ENCODE measurements around the gene MPDU1. TPM values are rescaled to one million over a fixed set of nuclear protein-coding genes. Genes with fewer than 3 reads are reported as not detected.

Gene MPDU1
- total RNA-seq, 1 experiment from 2014 or later = 50.9 TPM

- no peaks in the 10 kb centered on the region for H3K36me3 ChIP-seq (ENCODE audit: control insufficient read depth in 1 of 2, insufficient read depth in 2 of 2, low read length in 2 of 2)
- CTCF ChIA-PET = no interaction called here
- POLR2A ChIA-PET = no interaction called here
- DNase-seq (ENCODE audit: low read depth, low spot score) (no peak), ATAC-seq (no peak)
- no peaks in the 10 kb centered on the region for H3K79me2 ChIP-seq (ENCODE audit: insufficient read depth, low read length)
- intact Hi-C loops (cut with micrococcal nuclease) = no loop called here
- H3K9me3 ChIP-seq (ENCODE audit: control insufficient read depth in 1 of 2, insufficient read depth in 1 of 2, low read depth in 1 of 2, low read length in 2 of 2) = no peaks in the 10 kb centered on the region
- no peak overlapping the region for H3K4me3 ChIP-seq (replicated peaks in 1 of 2; ENCODE audit: low read depth in 1 of 2, low read length in 2 of 2)
- H3K27me3 ChIP-seq (ENCODE audit: insufficient read depth, low read length) = no peaks in the 10 kb centered on the region
- no TSS peak for BruUV-seq (replicated peaks)
- no peaks in the 10 kb centered on the region for H4K20me1 ChIP-seq (ENCODE audit: insufficient read depth)
- no peak for TF ChIP-seq REST (IDR thresholded peaks at IDR 0.05; ENCODE audit: low read depth)
- no peak for TF ChIP-seq CBX3 (IDR thresholded peaks at IDR 0.05; ENCODE audit: low read depth)
- no peak for TF ChIP-seq SIN3A (IDR thresholded peaks at IDR 0.05; ENCODE audit: low read depth)
- H3K9me2 ChIP-seq (ENCODE audit: insufficient read depth) = no peaks in the 10 kb centered on the region
- RAD21 ChIA-PET (ENCODE audit: low non-redundant PET in 1 of 2, low total read pairs in 2 of 2, uncharacterized antibody in 2 of 2, unreplicated experiment in 2 of 2) = no interaction called here
- no peak overlapping the region for H2AFZ ChIP-seq (ENCODE audit: low read depth, low read length, poor library complexity, severe bottlenecking)
- H3K9ac ChIP-seq (ENCODE audit: low read length) = no peak overlapping the region
- H3K4me2 ChIP-seq (ENCODE audit: low read length) = no peak overlapping the region
- no peak overlapping the region for H3K27ac ChIP-seq (ENCODE audit: low read depth, low read length)
- peaks cover 6 to 16% of the 10 kb centered on the region in 2 experiments for H3K4me1 ChIP-seq (ENCODE audit: control insufficient read depth in 1 of 2, insufficient read depth in 2 of 2, low read length in 2 of 2)
Measured at GRCh38 chr17:7550344-7550743, 33.3 kb upstream of the MPDU1 start.

- Histone ChIP-seq H3K27me3 (ENCODE audit: insufficient read depth, low read length) (no peaks in the 10 kb centered on the region), H3K4me3 (replicated peaks in 1 of 2; ENCODE audit: low read depth in 1 of 2, low read length in 2 of 2) (no peak overlapping the region), H3K9ac (ENCODE audit: low read length) (no peak overlapping the region), H2AFZ (ENCODE audit: low read depth, low read length, poor library complexity, severe bottlenecking) (no peak overlapping the region), H3K9me2 (ENCODE audit: insufficient read depth) (no peaks in the 10 kb centered on the region), H3K79me2 (ENCODE audit: insufficient read depth, low read length) (no peaks in the 10 kb centered on the region), H3K4me1 (ENCODE audit: control insufficient read depth in 1 of 2, insufficient read depth in 2 of 2, low read length in 2 of 2) (peaks cover 6 to 16% of the 10 kb centered on the region in 2 experiments), H3K36me3 (ENCODE audit: control insufficient read depth in 1 of 2, insufficient read depth in 2 of 2, low read length in 2 of 2) (no peaks in the 10 kb centered on the region), H3K27ac (ENCODE audit: low read depth, low read length) (no peak overlapping the region), H3K9me3 (ENCODE audit: control insufficient read depth in 1 of 2, insufficient read depth in 1 of 2, low read depth in 1 of 2, low read length in 2 of 2) (no peaks in the 10 kb centered on the region), H3K4me2 (ENCODE audit: low read length) (no peak overlapping the region), H4K20me1 (ENCODE audit: insufficient read depth) (no peaks in the 10 kb centered on the region)
- no TSS peak for BruUV-seq (replicated peaks)
- DNase-seq (ENCODE audit: low read depth, low spot score) = no peak
- RAD21 ChIA-PET (ENCODE audit: low non-redundant PET in 1 of 2, low total read pairs in 2 of 2, uncharacterized antibody in 2 of 2, unreplicated experiment in 2 of 2) = no interaction called here
- CTCF ChIA-PET = interaction anchor here (0.6 to 2.0 kb wide), 2 partner anchors 9 to 106 kb away, joined by 3 to 5 read pairs; no protein-coding TSS in a partner anchor
- ATAC-seq = no peak
- POLR2A ChIA-PET = no interaction called here
- intact Hi-C loops (cut with micrococcal nuclease) = no loop called here
- TF ChIP-seq SIN3A (IDR thresholded peaks at IDR 0.05; ENCODE audit: low read depth) (no peak), JUND (IDR thresholded peaks at IDR 0.05) (no peak), SRF (IDR thresholded peaks at IDR 0.05; ENCODE audit: low read depth) (no peak), YY1 (IDR thresholded peaks at IDR 0.05; ENCODE audit: extremely low read depth, insufficient replicate concordance, low read depth, low read length) (no peak), ZBTB33 (IDR thresholded peaks at IDR 0.05; ENCODE audit: extremely low read depth, insufficient replicate concordance, low read length) (no peak), ELF1 (IDR thresholded peaks at IDR 0.05; ENCODE audit: borderline replicate concordance, low read depth) (no peak), SP1 (IDR thresholded peaks at IDR 0.05; ENCODE audit: low read depth) (no peak), MAX (IDR thresholded peaks at IDR 0.05) (no peak)
Measured at GRCh38 chr17:7551396-7551795, 32.3 kb upstream of the MPDU1 start.

All from HCT116 (cell line).